ENCODE measurements around the gene PARD6G.

Gene PARD6G

DNA sequence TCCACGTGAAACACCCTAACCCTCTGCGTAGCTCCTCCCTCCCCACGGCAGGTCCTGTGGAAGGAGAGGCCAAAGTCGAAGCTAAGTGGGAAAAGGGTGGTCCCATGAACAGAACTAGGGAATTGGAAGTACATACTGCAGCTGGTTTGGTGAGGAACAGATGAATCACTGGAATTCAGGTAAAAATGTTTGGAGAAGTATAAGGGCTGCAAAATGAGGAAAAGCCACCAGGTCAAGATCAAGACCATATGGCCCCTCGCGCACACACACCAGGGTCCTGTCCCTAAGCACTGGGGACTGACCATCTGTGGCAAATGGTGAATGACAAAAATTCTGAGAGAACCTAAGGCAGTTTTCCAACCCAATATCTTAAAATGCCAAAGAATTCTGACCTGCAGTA, 3.1 kb downstream of the PARD6G start:
- Histone ChIP-seq H4K91ac (ENCODE audit: low read length) (no peak overlapping the region), H3K4me2 (ENCODE audit: low read length, poor library complexity, severe bottlenecking) (no peak overlapping the region), H3K27ac (ENCODE audit: low read length, poor library complexity, severe bottlenecking) (no peak overlapping the region), H3K4me1 (ENCODE audit: control insufficient read depth, insufficient read depth, low read depth, low read length) (peaks cover 15% of the 10 kb centered on the region), H2BK5ac (ENCODE audit: low read depth, low read length, poor library complexity, severe bottlenecking) (no peak overlapping the region), H3K9me3 (ENCODE audit: control insufficient read depth, low read length) (no peaks in the 10 kb centered on the region), H3K23ac (ENCODE audit: low read length in 2 of 2) (no peak overlapping the region), H2BK15ac (ENCODE audit: low read depth, poor library complexity, severe bottlenecking) (no peak overlapping the region), H3K9ac (ENCODE audit: low read length) (no peak overlapping the region), H3K27me3 (ENCODE audit: control insufficient read depth in 1 of 2, insufficient read depth in 1 of 2, low read length in 2 of 2) (peaks cover 0 to 32% of the 10 kb centered on the region in 2 experiments), H2BK12ac (ENCODE audit: low read length in 2 of 2) (no peak overlapping the region), H2BK120ac (ENCODE audit: low read depth, low read length) (no peak overlapping the region), H2AFZ (ENCODE audit: low read depth, low read length) (no peak overlapping the region), H3K14ac (ENCODE audit: low read length in 2 of 2) (no peak overlapping the region), H3K4ac (ENCODE audit: low read depth in 1 of 2, low read length in 2 of 2) (no peak overlapping the region), H3K79me1 (replicated peaks; ENCODE audit: low read length, poor library complexity, severe bottlenecking) (peaks cover 21% of the 10 kb centered on the region), H4K8ac (ENCODE audit: low read length) (no peak overlapping the region), H3K4me3 (ENCODE audit: insufficient read depth in 1 of 2, low read depth in 1 of 2, low read length in 2 of 2) (no peak overlapping the region), H3K18ac (ENCODE audit: low read depth in 1 of 2, low read length in 2 of 2) (no peak overlapping the region), H3K36me3 (ENCODE audit: control insufficient read depth in 1 of 2, insufficient read depth in 2 of 2, low read depth in 1 of 2, low read length in 2 of 2) (no peaks in the 10 kb centered on the region), H2AK5ac (ENCODE audit: low read length, severe bottlenecking) (no peak overlapping the region)
- 98% methylated on average over 4 of the region's 6 CpGs for WGBS
- DNase-seq, result no peak

DNA sequence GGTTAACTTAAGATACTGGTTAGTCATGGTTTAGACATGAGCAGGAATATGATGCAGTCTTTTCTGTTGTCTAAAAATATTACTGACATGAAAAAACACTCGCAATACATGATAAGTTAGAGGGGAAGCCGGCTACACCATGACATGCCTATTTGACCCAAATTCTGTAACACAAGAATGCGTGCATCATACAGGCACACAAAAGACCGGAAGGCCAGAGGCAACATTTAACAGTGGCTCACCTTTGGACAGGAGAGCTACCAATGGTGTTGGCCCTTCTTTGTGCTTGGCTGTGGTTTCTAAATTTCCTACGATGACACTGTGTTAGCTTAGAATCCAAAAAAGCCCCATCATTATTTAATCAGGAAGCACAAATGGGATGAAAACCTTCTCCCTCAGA, 4.1 kb downstream of the PARD6G start:
- H2BK15ac ChIP-seq (ENCODE audit: low read depth, poor library complexity, severe bottlenecking), result no peak overlapping the region
- no peak overlapping the region for H2BK12ac ChIP-seq (ENCODE audit: low read length in 2 of 2)
- H3K18ac ChIP-seq (ENCODE audit: low read depth in 1 of 2, low read length in 2 of 2), result no peak overlapping the region
- no peak overlapping the region for H4K8ac ChIP-seq (ENCODE audit: low read length)
- H3K79me1 ChIP-seq (replicated peaks; ENCODE audit: low read length, poor library complexity, severe bottlenecking), result peaks cover 27% of the 10 kb centered on the region
- H3K9me3 ChIP-seq (ENCODE audit: control insufficient read depth, low read length), result no peaks in the 10 kb centered on the region
- no peak overlapping the region for H2AK5ac ChIP-seq (ENCODE audit: low read length, severe bottlenecking)
- H4K91ac ChIP-seq (ENCODE audit: low read length), result no peak overlapping the region
- no peak overlapping the region for H2AFZ ChIP-seq (ENCODE audit: low read depth, low read length)
- DNase-seq, result no peak
- no peaks in the 10 kb centered on the region for H3K36me3 ChIP-seq (ENCODE audit: control insufficient read depth in 1 of 2, insufficient read depth in 2 of 2, low read depth in 1 of 2, low read length in 2 of 2)
- H3K4ac ChIP-seq (ENCODE audit: low read depth in 1 of 2, low read length in 2 of 2), result no peak overlapping the region
- no peak overlapping the region for H3K9ac ChIP-seq (ENCODE audit: low read length)
- no peak overlapping the region for H3K4me3 ChIP-seq (ENCODE audit: insufficient read depth in 1 of 2, low read depth in 1 of 2, low read length in 2 of 2)
- no peak overlapping the region for H2BK120ac ChIP-seq (ENCODE audit: low read depth, low read length)
- no peak overlapping the region for H3K14ac ChIP-seq (ENCODE audit: low read length in 2 of 2)
- peaks cover 0 to 32% of the 10 kb centered on the region in 2 experiments for H3K27me3 ChIP-seq (ENCODE audit: control insufficient read depth in 1 of 2, insufficient read depth in 1 of 2, low read length in 2 of 2)
- WGBS, result 93% methylated on average over 5 of the region's 5 CpGs
- H3K4me2 ChIP-seq (ENCODE audit: low read length, poor library complexity, severe bottlenecking), result no peak overlapping the region
- H2BK5ac ChIP-seq (ENCODE audit: low read depth, low read length, poor library complexity, severe bottlenecking), result no peak overlapping the region
- H3K4me1 ChIP-seq (ENCODE audit: control insufficient read depth, insufficient read depth, low read depth, low read length), result peaks cover 15% of the 10 kb centered on the region
- no peak overlapping the region for H3K23ac ChIP-seq (ENCODE audit: low read length in 2 of 2)
- H3K27ac ChIP-seq (ENCODE audit: low read length, poor library complexity, severe bottlenecking), result no peak overlapping the region

DNA sequence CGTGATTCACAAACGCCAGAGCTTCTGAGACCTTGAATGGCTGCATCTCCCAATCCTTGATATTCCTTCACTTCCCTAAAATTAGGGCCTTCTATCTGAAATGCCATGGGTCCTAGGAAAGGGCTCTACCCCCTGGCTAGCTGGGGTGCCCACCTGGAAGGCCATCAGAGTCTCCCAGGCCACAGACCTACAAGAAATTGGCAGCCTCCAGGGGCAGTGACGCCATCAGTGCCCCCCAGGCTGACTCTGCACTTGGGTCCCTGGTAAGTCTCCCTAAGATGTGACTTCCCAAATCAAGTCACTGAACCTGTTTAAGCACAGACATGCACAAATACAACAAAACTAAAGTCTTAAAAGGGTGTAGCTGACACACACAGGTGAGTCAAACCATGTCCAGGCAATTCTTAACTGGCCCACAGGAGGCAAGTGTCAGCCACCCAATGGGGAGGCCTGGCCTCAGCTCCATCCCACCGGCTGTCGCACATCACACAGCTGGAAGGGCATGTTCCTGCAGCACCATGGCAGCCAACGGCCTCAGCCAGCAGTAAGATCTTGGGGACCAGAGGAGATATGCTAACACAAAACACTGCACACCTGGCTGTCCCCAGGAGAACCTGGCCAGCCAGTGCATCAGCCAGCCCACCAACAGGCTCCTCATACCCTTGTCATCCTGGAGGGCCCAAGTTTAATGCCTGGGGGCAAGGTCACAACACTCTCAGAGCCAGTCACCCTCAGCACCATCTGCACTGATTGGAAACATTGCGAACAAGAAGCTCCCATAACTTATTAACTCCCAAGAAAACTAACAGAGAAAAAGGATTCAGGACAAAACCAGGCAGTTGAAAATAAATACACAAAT, 5.2 kb downstream of the PARD6G start:
- no peak overlapping the region for H3K4ac ChIP-seq (ENCODE audit: low read depth in 1 of 2, low read length in 2 of 2)
- H3K9ac ChIP-seq (ENCODE audit: low read length), result no peak overlapping the region
- H2BK15ac ChIP-seq (ENCODE audit: low read depth, poor library complexity, severe bottlenecking), result no peak overlapping the region
- H3K27ac ChIP-seq (ENCODE audit: low read length, poor library complexity, severe bottlenecking), result no peak overlapping the region
- H3K27me3 ChIP-seq (ENCODE audit: control insufficient read depth in 1 of 2, insufficient read depth in 1 of 2, low read length in 2 of 2), result peaks cover 0 to 32% of the 10 kb centered on the region in 2 experiments
- no peak overlapping the region for H3K23ac ChIP-seq (ENCODE audit: low read length in 2 of 2)
- H3K79me1 ChIP-seq (replicated peaks; ENCODE audit: low read length, poor library complexity, severe bottlenecking), result peaks cover 27% of the 10 kb centered on the region
- no peak overlapping the region for H2BK5ac ChIP-seq (ENCODE audit: low read depth, low read length, poor library complexity, severe bottlenecking)
- no peak overlapping the region for H2BK120ac ChIP-seq (ENCODE audit: low read depth, low read length)
- H4K8ac ChIP-seq (ENCODE audit: low read length), result no peak overlapping the region
- H3K18ac ChIP-seq (ENCODE audit: low read depth in 1 of 2, low read length in 2 of 2), result no peak overlapping the region
- WGBS, result 96% methylated on average over 7 of the region's 7 CpGs
- H3K4me3 ChIP-seq (ENCODE audit: insufficient read depth in 1 of 2, low read depth in 1 of 2, low read length in 2 of 2), result no peak overlapping the region
- H3K14ac ChIP-seq (ENCODE audit: low read length in 2 of 2), result peak overlapping the region in 1 of 2 experiments; percentile 26
- no peak overlapping the region for H3K4me2 ChIP-seq (ENCODE audit: low read length, poor library complexity, severe bottlenecking)
- no peaks in the 10 kb centered on the region for H3K9me3 ChIP-seq (ENCODE audit: control insufficient read depth, low read length)
- no peak overlapping the region for H2AFZ ChIP-seq (ENCODE audit: low read depth, low read length)
- peaks cover 15% of the 10 kb centered on the region for H3K4me1 ChIP-seq (ENCODE audit: control insufficient read depth, insufficient read depth, low read depth, low read length)
- H2BK12ac ChIP-seq (ENCODE audit: low read length in 2 of 2), result no peak overlapping the region
- H4K91ac ChIP-seq (ENCODE audit: low read length), result no peak overlapping the region
- no peak overlapping the region for H2AK5ac ChIP-seq (ENCODE audit: low read length, severe bottlenecking)
- no peaks in the 10 kb centered on the region for H3K36me3 ChIP-seq (ENCODE audit: control insufficient read depth in 1 of 2, insufficient read depth in 2 of 2, low read depth in 1 of 2, low read length in 2 of 2)
- DNase-seq, result no peak

DNA sequence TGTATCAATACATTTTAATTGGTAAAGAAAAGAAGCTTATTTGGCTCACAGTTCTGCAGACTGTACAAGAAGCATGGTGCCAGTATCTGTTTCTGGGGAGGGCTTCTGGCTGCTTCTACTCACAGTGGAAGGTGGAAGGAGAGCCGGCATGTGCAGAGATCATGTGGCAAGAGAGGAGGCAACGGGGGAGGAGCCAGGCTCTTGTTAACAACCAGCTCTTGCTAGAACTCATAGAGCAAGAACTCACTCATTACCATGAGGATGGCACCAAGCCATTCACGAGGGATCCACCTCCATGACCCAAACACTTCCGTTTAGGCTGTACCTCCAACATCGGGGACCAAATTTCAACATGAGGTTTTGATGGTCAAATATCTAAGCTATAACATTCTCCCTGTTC, 7.5 kb downstream of the PARD6G start:
- DNase-seq, result no peak
- Histone ChIP-seq H2BK12ac (ENCODE audit: low read length in 2 of 2) (no peak overlapping the region), H3K18ac (ENCODE audit: low read depth in 1 of 2, low read length in 2 of 2) (no peak overlapping the region), H3K27me3 (ENCODE audit: control insufficient read depth in 1 of 2, insufficient read depth in 1 of 2, low read length in 2 of 2) (peaks cover 0 to 18% of the 10 kb centered on the region in 2 experiments), H3K4me2 (ENCODE audit: low read length, poor library complexity, severe bottlenecking) (no peak overlapping the region), H3K36me3 (ENCODE audit: control insufficient read depth in 1 of 2, insufficient read depth in 2 of 2, low read depth in 1 of 2, low read length in 2 of 2) (no peaks in the 10 kb centered on the region), H3K79me1 (replicated peaks; ENCODE audit: low read length, poor library complexity, severe bottlenecking) (peaks cover 23% of the 10 kb centered on the region), H2BK15ac (ENCODE audit: low read depth, poor library complexity, severe bottlenecking) (no peak overlapping the region), H2AK5ac (ENCODE audit: low read length, severe bottlenecking) (no peak overlapping the region), H3K23ac (ENCODE audit: low read length in 2 of 2) (no peak overlapping the region), H3K4me3 (ENCODE audit: insufficient read depth in 1 of 2, low read depth in 1 of 2, low read length in 2 of 2) (no peak overlapping the region), H2BK5ac (ENCODE audit: low read depth, low read length, poor library complexity, severe bottlenecking) (no peak overlapping the region), H3K14ac (ENCODE audit: low read length in 2 of 2) (no peak overlapping the region), H4K8ac (ENCODE audit: low read length) (no peak overlapping the region), H3K9me3 (ENCODE audit: control insufficient read depth, low read length) (no peaks in the 10 kb centered on the region), H3K27ac (ENCODE audit: low read length, poor library complexity, severe bottlenecking) (no peak overlapping the region), H3K4ac (ENCODE audit: low read depth in 1 of 2, low read length in 2 of 2) (no peak overlapping the region), H4K91ac (ENCODE audit: low read length) (no peak overlapping the region), H2AFZ (ENCODE audit: low read depth, low read length) (no peak overlapping the region), H3K4me1 (ENCODE audit: control insufficient read depth, insufficient read depth, low read depth, low read length) (peaks cover 3% of the 10 kb centered on the region), H2BK120ac (ENCODE audit: low read depth, low read length) (no peak overlapping the region), H3K9ac (ENCODE audit: low read length) (no peak overlapping the region)
- WGBS, result 77% methylated on average over 5 of the region's 5 CpGs
